Dermis microvascular lymphatic vessel endothelial cell (primary cell): Measurements from ENCODE around the gene DOCK9. TPM values are rescaled to one million over a fixed set of nuclear protein-coding genes. Genes with fewer than 3 reads are reported as not detected.

Experiments
- DNase-seq, 2 donors: peaks; one replicate each; pipeline versions ENCODE4 v3.0.0 to v3.0.0-alpha.2; 2010; ENCODE audit warnings: low read depth in 2 of 2
- total RNA-seq: library from RNA; depleted of rRNA; stranded (reverse); fragments of >200 nt; gene quantifications from 2 replicates; pipeline ENCODE4 v1.2.1, GENCODE V29; 2014

The DOCK9 gene
- total RNA-seq, 1 donor from 2014 or later, result 249 TPM

GRCh38 chr13:98951266-98951665 lies 26.6 kb downstream of the DOCK9 start:
- DNase-seq, result no peak

- no peak for DNase-seq
These were observed 27.2 kb downstream of the DOCK9 start for GRCh38 chr13:98950705-98951104.

- peak; percentile 71 to 87 for DNase-seq
These were observed 29.9 kb downstream of the DOCK9 start for GRCh38 chr13:98947925-98948324.

- no peak for DNase-seq
These were observed 31.8 kb downstream of the DOCK9 start for GRCh38 chr13:98945863-98946605.

GRCh38 chr13:98944336-98944735 lies 33.5 kb downstream of the DOCK9 start:
- no peak for DNase-seq

- no peak for DNase-seq
These were observed 34.9 kb downstream of the DOCK9 start for GRCh38 chr13:98942997-98943396.

- no peak for DNase-seq
These were observed 35.4 kb downstream of the DOCK9 start for GRCh38 chr13:98942485-98942884.

GRCh38 chr13:98941536-98941935 lies 36.3 kb downstream of the DOCK9 start:
- no peak for DNase-seq

- DNase-seq, result no peak
These were observed 36.7 kb downstream of the DOCK9 start for GRCh38 chr13:98941126-98941525.

GRCh38 chr13:98940325-98941001 lies 37.4 kb downstream of the DOCK9 start:
- DNase-seq, result no peak

- DNase-seq, result no peak
These were observed 38.1 kb downstream of the DOCK9 start for GRCh38 chr13:98939660-98940191.

GRCh38 chr13:98938801-98939200 lies 39.1 kb downstream of the DOCK9 start:
- DNase-seq, result no peak

GRCh38 chr13:98937911-98938381 lies 39.9 kb downstream of the DOCK9 start:
- no peak for DNase-seq

GRCh38 chr13:98934243-98934642 lies 43.6 kb downstream of the DOCK9 start:
- DNase-seq, result no peak

- no peak for DNase-seq
These were observed 47.7 kb downstream of the DOCK9 start for GRCh38 chr13:98930151-98930591.

- peak; percentile 84 to 96 for DNase-seq
These were observed 49.6 kb downstream of the DOCK9 start for GRCh38 chr13:98927951-98928927.

GRCh38 chr13:98925949-98926348 lies 51.9 kb downstream of the DOCK9 start:
- DNase-seq, result no peak

- no peak for DNase-seq
These were observed 54.0 kb downstream of the DOCK9 start for GRCh38 chr13:98923641-98924397.

- DNase-seq, result peak in 1 of 2 donors; percentile 96
These were observed 55.6 kb downstream of the DOCK9 start for GRCh38 chr13:98922306-98922705.

GRCh38 chr13:98921786-98922185 lies 56.1 kb downstream of the DOCK9 start:
- DNase-seq, result no peak
